ENCODE results near the gene DGKH.

DNA sequence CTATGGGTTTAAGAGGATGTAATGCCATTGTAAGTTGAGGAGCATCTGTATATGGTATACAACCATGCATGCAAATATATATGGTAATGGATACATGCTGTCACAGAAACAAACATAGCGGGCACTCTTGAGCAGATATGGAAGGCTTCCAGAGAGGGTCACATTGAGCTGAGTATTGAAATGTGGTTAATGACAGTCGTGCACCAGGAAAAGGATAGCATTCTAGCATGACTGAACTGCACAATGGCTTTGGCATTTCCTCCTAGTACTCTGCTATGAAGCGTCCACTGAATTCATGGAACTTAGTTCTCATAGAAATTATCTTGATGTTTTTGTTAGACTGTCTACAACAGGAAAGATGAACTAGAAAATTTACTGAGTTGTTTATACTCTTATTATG is 25.2 kb downstream of the DGKH start:
- TF ChIP-seq, protein P1, sequence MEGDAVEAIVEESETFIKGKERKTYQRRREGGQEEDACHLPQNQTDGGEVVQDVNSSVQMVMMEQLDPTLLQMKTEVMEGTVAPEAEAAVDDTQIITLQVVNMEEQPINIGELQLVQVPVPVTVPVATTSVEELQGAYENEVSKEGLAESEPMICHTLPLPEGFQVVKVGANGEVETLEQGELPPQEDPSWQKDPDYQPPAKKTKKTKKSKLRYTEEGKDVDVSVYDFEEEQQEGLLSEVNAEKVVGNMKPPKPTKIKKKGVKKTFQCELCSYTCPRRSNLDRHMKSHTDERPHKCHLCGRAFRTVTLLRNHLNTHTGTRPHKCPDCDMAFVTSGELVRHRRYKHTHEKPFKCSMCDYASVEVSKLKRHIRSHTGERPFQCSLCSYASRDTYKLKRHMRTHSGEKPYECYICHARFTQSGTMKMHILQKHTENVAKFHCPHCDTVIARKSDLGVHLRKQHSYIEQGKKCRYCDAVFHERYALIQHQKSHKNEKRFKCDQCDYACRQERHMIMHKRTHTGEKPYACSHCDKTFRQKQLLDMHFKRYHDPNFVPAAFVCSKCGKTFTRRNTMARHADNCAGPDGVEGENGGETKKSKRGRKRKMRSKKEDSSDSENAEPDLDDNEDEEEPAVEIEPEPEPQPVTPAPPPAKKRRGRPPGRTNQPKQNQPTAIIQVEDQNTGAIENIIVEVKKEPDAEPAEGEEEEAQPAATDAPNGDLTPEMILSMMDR (IDR thresholded peaks at IDR 0.05) = no peak
- no peak for TF ChIP-seq POLR2A (IDR thresholded peaks at IDR 0.05)
